ENCODE measurements around the gene GON7.
A peak's percentile ranks its signal among the peaks of the same experiment; 100 is the strongest.
"Not testable (repeated sequence)": the region's sequence is repeated elsewhere in the genome, so short reads cannot be mapped to it uniquely, and the experiment has no call there.

Gene GON7

DNA sequence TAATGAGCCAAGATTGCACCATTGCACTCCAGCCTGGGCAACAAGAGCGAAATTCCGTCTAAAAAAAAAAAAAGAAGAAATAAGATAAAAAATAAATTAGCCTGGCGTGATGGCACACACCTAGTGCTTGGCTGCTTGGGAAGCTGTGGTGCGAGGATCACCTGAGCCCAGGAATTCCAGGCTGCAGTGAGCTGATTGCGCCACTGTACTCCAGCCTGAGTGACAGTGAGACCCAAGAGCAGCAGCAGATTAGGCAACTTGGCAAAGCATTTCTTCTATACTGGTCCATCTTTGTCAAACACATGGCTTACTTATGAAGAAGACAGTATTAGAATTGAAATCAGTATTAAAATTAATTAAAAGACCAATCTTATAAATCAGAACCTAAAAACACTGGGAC, 6.3 kb downstream of the GON7 start:
- no peak for DNase-seq (ENCODE audit: low read depth in 2 of 2)

DNA sequence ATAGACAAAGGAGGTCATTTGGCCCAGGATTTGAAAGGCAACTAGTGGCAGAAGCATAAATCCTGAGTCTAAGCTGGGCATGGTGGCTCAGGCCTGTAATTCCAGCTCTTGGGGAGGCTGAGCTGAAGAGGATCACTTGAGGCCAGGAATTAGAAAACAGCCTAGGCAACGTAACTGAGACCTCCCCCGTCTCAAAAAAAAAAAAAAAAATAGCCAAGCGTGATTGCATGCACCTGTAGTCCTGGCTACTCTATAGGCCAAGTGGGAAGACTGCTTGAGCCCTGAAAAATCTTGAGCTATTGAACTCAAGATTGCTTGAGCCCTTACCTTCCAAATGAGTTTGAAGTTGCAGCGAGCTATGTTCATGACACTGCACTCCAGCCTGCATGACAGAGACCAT, 7.8 kb downstream of the GON7 start:
- no peak for DNase-seq (ENCODE audit: low read depth in 2 of 2)

DNA sequence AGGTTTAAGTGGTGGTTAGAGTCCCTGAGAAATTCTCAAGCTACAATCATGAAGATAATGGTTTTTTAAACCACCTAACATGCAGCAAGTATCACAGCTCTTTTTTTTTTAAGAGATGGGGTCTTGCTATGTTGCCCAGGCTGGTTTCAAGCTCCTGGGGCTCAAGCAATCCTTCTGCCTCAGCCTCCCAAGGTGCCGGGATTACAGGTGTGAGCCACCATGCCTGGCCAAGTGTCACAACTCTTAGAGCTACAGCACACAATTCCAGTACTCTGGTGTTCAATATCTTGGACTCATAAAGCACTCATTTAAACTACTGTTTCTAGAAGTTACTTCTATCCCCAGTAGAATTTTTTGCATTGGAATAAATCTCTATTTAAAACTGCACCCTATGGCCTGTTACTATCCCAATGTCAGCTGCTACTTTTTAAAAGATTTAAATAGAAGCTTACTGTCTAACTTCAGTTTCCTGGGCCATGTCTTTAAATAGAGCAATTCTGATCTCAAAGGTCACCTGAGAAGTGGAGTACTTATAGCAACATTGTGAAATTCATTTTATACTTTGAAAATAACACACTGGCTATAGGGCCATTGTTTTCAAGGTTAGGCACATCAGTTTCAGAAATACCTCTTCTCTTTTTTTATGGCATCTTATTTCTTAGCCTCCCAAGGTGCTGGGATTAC, 11.4 kb downstream of the GON7 start:
- DNase-seq (ENCODE audit: low read depth in 2 of 2) = no peak

DNA sequence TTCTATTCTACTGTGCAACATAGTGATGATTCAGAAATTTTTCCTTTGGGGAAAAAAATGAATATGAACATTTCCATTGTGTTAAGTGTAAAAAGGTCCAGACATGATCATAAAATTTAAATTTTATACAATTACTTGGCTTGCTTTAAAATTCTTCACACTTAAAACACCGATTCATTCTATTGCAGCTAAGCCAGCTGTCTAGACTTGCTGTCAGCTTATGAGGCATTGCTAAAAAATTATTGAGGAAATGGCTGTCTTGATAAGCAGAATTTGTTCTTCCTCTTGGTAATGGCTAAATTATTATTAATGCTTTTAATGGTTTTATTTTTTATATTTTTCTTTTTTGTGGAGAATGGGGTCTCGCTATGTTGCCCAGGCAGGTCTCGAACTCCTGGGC, 19.9 kb downstream of the GON7 start:
- no peak for DNase-seq (ENCODE audit: low read depth in 2 of 2)

DNA sequence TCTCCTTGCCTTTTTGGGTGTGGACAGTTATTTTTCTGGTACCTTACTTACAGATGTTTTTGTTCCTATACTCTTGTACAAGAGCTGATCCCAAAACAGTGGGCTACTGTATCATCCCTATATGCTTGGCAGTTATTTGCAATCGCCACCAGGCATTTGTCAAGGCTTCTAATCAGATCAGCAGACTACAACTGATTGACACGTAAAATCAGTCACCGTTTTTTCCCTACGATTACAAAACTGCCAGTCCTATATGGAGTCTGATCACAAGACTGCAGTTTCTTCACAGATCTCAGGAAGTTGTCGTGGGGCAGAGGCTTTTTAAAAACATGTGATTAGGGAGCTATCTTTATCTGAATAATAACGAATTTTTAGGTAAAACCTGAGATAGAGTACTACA, 20.4 kb downstream of the GON7 start:
- no peak for DNase-seq (ENCODE audit: low read depth in 2 of 2)

DNA sequence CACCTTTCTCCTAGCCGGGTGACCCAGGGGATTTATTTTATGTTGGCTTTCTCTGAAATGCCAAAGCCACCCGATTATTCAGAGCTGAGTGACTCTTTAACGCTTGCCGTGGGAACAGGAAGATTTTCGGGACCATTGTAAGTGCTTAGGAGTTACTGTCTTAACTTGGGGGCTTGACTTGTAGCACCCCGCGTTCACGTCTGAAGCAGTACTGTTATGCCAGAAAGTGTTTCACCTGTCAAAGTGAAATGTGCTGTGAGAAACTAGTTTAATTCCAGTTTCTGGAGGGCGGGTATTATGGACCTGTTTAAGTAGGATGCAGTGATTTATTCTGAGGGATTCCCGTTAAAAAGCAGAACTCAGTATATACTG, 21.5 kb downstream of the GON7 start:
- no peak for DNase-seq (ENCODE audit: low read depth in 2 of 2)

DNA sequence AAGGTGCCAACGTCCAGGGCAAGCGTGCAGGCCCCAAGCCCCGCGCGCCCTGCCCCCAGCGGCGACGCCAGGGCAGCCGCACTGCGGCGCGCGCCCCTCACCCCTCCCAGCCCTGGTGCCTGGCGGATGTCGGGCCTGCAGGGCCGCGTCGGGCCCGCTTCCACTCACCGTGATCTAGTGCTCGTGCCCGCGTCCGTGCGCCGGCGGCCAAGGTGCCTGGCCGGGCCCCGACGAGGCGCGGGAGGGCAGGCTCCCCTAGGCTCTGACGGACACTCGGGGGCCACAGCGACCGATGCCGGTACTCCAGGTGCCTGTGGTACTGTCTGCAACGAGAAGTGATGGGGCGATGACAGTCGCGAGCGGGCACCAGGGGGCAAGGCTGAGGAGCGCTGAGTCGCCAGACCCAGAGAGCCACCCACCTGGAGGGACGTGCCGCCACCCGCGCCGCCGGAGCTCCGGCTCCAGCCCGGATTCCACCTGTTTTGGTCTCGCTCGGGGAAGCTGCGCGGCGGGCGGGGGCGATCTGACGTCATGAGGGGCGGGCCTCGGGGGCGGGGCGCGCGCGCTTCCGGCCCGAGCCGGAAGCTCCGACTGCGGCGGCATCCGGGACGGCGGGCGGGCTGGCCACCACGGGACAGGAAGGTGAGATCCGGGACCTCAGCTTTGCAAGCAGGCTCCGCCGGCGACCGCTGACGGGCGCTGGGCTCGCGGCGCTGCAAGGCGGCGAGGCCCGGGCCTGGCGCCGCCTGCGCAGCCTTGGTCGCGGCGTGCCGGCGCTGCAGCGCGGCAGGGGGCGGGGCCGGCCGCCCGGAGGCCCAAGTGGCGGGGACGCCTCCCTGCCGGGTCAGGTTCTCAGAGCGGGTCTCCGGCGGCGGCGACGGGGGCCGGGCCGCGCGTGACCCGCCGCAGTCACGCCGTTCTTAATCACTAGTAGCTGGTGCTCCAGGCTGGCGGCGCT, 22.2 kb downstream of the GON7 start, which contains the start of the genes LYSET and MOAP1:
Gene LYSET, plus strand, starts transcription at position 927 of the 958 bp plus-strand sequence. CDS start 89 bp downstream, outside the sequence.
Gene MOAP1, minus strand, starts transcription at position 507 of the 958 bp plus-strand sequence. CDS start 655 bp downstream, outside the sequence.
- DNase-seq (ENCODE audit: low read depth in 2 of 2) = peak; percentile 76 to 78

DNA sequence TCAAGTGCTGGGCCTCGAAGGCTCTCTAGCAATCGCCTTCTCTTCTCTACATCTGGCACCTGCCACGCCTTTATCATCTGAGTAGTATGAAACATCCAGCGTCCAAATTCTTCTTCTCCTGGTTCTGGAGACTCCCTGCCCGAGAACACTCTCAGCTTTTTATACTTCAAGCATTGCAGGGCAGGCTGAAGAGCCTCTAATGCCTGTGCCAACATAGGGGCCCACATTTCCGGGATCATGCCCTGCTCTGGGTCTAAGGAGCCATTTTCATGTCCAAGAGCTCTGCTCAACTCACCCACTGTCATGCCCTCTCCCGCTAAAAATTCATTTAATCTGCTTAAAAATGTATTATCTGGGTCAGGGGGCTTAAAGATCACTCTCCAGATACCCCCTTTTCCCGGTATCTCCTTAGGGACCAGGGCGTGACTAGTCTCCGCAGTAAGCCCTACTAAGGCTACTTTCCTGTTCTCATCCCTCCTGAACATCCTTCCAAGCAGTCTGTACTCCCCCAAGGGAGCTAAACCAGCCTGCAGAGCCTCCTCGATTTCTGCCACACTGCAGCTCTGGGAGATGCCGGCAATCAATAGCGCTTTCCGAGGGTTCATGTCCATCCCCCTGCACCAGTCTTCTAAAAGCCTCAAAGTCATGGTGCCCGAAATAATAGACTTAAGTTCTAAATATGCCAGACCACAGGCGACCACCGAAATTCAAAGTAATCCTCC, 23.1 kb downstream of the GON7 start:
- no peak for DNase-seq (ENCODE audit: low read depth in 2 of 2)

DNA sequence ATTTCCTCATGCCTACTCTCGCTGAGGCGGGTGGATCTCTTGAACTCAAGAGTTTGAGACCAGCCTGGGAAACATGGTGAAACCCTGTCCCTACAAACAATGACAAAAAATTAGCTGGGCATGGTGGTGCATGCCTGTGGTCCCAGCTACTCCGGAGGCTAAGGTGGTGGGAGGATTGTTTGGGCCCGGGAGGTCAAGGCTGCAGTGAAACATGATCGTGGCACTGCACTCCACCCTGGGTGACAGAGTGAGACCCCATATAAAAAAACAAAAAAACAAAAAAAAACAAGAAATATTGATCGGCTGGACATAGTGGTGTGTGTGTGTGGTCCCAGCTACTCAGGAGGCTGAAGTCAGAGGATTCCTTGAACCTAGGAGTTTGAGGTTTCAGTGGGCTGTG, 31.4 kb downstream of the GON7 start:
- no peak for DNase-seq (ENCODE audit: low read depth in 2 of 2)

DNA sequence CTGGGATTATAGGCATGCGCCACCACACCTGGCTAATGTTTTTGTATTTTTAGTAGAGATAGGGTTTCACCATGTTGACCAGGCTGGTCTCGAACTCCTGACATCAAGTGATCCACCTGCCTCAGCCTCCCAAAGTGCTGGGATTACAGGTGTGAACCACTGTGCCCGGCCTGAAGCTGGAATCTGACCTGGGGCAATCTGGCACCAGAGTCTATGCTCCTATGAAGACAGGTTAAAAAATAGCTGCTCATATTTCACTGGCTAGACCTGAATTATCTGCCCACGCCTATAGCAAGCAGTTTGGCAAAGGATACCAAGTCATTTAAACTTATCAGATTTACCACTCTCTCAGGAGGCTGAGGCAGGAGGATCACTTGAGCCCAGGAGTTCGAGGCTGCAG, 32.1 kb downstream of the GON7 start:
- DNase-seq (ENCODE audit: low read depth in 2 of 2) = not testable (repeated sequence)

DNA sequence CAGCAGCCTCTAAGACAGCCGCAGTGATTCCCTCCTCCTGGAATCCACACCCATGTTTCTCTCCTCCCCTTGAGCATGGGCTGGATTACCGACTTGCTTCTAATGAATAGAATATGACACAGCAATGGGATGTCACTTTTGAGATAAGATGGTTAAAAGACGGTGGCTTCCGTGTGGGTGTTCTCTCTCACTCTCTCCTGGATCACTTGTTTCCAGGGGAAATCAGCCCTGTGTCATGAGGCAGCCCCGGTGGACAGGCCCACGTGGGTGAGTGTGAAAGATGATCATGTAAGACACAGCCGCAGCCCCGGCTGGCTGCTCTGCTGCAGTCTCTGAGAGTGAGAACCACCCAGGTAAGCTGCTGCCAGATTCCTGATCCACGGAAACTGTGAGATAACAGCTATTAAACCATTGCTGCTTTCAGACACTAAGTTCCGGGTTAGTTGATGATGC, 32.9 kb downstream of the GON7 start:
- no peak for DNase-seq (ENCODE audit: low read depth in 2 of 2)

DNA sequence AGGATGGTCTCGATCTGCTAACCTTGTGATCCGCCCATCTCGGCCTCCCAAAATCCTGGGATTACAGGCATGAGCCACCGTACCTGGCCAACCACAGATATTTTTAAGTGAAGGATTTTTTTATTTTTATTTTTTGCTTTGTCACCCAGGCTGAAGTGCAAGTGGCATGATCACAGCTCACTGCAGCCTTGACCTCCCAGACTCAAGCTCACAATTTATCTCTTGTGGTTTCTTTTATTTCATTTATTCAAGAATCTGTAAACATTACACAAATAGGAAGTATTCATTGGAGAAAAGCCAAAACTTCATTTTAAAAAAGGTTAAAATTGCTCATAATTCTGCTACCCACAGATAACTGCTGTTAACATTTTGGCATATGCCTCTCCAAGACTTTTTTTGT, 35.5 kb downstream of the GON7 start:
- DNase-seq (ENCODE audit: low read depth in 2 of 2) = no peak

DNA sequence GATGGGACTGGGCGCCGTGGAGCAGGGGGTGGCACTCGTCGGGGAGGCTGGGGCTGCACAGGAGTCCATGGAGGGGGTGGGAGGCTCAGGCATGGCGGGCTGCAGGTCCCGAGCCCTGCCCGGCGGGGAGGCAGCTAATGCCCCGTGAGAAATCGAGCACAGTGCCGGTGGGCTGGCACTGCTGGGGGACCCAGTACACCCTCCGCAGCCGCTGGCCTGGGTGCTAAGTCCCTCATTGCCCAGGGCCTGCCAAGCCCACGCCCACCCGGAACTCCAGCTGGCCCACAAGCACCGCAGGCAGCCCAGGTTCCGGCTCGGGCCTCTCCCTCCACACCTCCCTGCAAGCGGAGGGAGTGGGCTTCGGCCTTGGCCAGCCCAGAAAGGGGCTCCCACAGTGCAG, 36.7 kb downstream of the GON7 start:
- DNase-seq (ENCODE audit: low read depth in 2 of 2) = not testable (repeated sequence)

DNA sequence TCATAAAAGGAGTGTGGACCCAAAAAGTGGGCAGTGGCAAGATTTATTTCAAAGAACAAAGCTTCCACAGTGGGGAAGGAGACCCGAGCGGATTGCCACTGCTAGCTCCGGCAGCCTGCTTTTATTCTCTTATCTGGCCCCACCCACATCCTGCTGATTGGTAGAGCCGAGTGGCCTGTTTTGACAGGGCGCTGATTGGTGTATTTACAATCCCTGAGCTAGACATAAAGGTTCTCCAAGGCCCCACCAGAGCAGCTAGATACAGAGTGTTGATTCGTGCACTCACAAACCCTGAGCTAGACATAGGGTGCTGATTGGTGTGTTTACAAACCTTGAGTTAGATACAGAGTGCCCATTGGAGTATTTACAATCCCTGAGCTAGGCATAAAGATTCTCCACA, 37.2 kb downstream of the GON7 start:
- DNase-seq (ENCODE audit: low read depth in 2 of 2) = not testable (repeated sequence)

DNA sequence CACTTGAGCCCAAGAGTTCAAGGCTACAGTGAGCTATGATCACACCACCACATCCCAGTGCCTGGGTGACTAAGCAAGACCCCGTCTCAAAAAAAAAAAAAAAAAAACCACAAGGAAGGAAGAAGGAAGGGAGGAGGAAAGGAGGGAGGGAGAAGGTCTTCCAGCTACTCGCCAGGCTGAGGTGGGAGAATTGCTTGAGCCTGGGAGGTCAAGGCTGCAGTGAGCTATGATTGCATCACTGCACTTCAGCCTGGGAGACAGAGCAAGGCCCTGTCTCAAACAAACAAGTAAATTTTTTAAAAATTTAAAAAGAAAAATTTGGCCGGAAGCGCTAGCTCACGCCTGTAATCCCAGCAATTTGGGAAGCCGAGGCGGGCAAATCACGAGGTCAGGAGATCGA, 38.3 kb downstream of the GON7 start:
- not testable (repeated sequence) for DNase-seq (ENCODE audit: low read depth in 2 of 2)

DNA sequence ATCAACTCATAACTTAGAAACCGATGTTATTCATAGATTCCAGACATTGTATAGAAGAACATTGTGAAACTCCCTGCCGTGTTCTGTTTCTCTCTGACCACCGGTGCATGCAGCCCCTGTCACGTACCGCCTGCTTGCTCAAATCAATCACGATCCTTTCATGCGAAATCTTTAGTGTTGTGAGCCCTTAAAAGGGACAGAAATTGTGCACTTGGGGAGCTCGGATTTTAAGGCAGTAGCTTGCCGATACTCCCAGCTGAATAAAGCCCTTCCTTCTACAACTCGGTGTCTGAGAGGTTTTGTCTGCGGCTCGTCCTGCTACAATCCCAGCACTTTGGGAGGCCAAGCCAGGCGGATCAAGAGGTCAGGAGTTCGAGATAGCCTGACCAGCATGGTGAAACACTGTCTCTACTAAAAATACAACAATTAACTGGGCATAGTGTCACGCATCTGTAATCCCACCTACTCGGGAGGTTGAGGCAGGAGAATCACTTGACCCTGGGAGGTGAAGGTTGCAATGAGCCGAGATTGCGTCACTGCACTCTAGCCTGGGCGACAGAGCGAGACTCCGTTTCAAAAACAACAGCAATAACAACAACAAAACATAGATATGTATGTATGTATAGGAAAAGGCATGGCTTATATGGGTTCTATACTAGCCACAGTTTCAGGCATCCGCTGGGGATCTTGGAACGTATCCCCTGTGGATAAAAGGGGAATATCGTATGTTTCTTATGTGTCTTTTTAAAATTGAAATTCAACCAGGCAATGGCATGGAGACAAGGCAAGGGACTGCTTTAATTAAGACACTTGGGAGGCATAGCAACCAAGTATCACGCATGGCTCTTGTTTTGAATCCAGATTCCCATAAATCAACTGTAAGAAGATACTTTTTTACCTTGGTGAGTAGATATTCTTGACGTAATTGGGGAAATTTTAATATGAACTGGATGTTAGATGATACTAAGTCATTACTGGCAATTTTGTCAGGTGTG, 41.3 kb downstream of the GON7 start:
- DNase-seq (ENCODE audit: low read depth in 2 of 2) = not testable (repeated sequence)

DNA sequence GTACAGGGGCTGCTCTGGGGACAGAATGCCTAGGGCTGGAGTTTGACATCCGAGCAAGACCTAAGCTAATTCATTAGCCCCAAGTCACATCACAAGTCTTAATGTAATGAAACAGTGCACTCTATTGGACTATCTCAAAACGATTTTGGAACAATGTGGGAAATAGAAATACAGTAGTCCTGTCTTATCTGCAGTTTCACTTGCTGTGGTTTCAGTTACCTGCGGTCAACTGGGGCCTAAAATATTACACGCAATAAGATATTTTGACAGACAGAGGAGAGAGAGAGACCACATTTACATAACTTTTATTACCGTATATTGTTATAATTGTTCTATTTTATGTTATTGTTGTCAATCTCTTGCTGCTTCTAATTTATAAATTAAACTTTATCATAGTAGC, 43.3 kb downstream of the GON7 start:
- DNase-seq (ENCODE audit: low read depth in 2 of 2) = no peak

DNA sequence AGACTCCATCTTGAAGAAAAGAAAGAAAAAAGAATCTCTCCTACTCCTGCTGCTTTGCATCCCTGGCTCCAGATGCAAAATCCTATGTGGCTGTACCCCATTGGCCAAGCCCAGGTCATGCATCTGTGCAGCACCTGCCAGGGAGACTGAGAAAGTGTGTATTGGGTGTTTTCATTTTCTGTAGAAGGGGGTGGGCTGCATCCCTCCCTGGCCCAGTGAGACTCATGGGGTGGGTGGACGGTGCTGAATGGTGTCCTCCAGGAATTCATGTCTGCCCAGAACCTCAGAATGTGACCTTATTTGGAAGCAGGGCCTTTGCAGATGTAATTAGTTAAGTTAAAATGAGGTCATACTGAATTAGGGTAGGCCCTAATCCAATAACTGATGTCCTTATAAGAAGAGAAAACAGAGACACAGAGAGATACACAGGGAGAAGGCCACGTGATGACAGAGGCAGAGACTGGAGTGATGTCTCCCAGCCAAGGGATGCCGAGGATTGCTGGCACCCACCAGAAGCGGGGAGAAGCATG, 45.4 kb downstream of the GON7 start:
- no peak for DNase-seq (ENCODE audit: low read depth in 2 of 2)

DNA sequence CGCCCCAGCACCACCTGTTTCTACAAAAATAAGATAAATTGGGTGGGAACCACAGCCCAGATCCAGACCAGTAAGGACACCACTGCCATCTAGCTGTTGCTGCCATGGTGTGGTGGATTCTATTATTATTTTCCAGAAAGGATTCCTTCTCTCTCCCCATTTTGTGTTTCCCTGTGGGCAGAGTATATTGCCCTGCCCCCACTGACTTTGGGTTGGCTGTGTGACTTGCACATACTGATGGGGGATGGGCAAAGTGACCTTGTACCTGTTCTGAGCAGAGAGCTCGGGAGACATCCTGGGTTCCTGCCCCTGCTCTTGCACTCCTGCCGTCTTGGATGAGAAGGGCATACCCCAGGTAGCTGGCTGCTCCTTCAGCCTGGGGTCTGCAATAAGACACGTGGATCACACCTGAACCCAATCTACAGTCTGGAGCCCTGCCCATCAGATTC, 46.5 kb downstream of the GON7 start:
- DNase-seq (ENCODE audit: low read depth in 2 of 2) = no peak

DNA sequence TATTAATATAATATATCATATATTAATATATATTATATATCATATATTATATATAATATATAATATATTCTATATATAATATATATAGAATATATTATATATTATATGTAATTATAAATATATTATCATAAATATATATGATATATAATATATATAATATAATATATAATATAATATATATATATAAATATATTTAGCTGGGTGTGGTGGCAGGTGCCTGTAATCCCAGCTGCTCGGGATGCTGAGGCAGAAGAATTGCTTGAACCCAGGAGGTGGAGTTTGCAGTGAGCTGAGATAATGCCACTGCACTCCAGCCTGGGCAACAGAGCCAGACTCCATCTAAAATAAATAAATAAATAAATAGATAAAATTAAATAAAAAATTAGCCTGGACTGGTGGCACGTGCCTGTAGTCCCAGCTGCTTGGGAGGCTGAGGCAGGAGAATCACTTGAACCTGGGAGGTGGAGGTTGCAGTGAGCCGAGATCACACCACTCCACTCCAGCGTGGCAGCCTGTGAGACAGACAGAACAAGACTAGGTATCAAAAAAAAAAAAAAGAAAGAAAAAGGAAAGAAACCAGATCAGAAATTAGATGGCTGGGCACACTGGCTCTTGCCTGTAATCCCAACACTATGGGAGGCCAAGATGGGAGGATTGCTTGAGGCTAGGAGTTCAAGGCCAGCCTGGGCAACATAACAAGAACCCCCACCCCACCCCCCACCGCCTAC, 47.1 kb downstream of the GON7 start:
- DNase-seq (ENCODE audit: low read depth in 2 of 2) = not testable (repeated sequence)

All from activated CD8-positive, alpha-beta memory T cell treated with anti-CD3 and anti-CD28 coated beads for 4 hours (primary cell).